Mesothelial cell of epicardium (in vitro differentiated cells): ENCODE results near the gene STK16. TPM values are rescaled to one million over a fixed set of nuclear protein-coding genes. Genes with fewer than 3 reads are reported as not detected.
A peak's percentile ranks its signal among the peaks of the same experiment; 100 is the strongest.

Experiments used
- DNase-seq, 2 experiments: peaks; one replicate each; pipeline ENCODE4 v3.0.0; 2021; ENCODE audit warnings: low spot score in 2 of 2; ENCODE audit not compliant: unreplicated experiment in 2 of 2
- H3K27ac Mint-ChIP-seq: 2 replicates; pipeline ENCODE4 v1.8.0; 2021; ENCODE audit warnings: mixed read lengths
- H3K27me3 Mint-ChIP-seq: 2 replicates; pipeline ENCODE4 v1.8.0; 2021; ENCODE audit warnings: low read depth, mixed read lengths
- H3K36me3 Mint-ChIP-seq: 2 replicates; pipeline ENCODE4 v1.8.0; 2021; ENCODE audit warnings: mixed read lengths
- H3K4me1 Mint-ChIP-seq: 2 replicates; pipeline ENCODE4 v1.8.0; 2021; ENCODE audit warnings: mixed read lengths
- H3K4me3 Mint-ChIP-seq: 2 replicates; pipeline ENCODE4 v1.8.0; 2021; ENCODE audit warnings: mild to moderate bottlenecking, moderate library complexity, mixed read lengths
- H3K9me3 Mint-ChIP-seq: 2 replicates; pipeline ENCODE4 v1.8.0; 2021; ENCODE audit warnings: mixed read lengths
- CTCF ChIP-seq: fragments of 200-600 bp; sonication (generic); IDR thresholded peaks from one replicate; pipeline ENCODE4 v1.5.0; 2021; ENCODE audit warnings: antibody characterized with exemption; ENCODE audit not compliant: unreplicated experiment
- total RNA-seq: library from RNA; stranded (reverse); gene quantifications from 3 replicates; pipeline ENCODE4 v1.2.1, GENCODE V29; 2021

Gene STK16
- total RNA-seq, 1 donor from 2014 or later = 31.2 TPM

GRCh38 chr2:219250049-219250781 lies 4.9 kb downstream of the STK16 start:
- H3K27ac Mint-ChIP-seq = no peak overlapping the region
- no peaks in the 10 kb centered on the region for H3K36me3 Mint-ChIP-seq
- peaks cover 50% of the 10 kb centered on the region for H3K27me3 Mint-ChIP-seq
- H3K9me3 Mint-ChIP-seq = no peaks in the 10 kb centered on the region
- DNase-seq = no peak
- no peak for TF ChIP-seq CTCF
- H3K4me1 Mint-ChIP-seq = peaks cover 36% of the 10 kb centered on the region
- H3K4me3 Mint-ChIP-seq = no peak overlapping the region

- no peaks in the 10 kb centered on the region for H3K9me3 Mint-ChIP-seq
- H3K27ac Mint-ChIP-seq = no peak overlapping the region
- DNase-seq = no peak
- no peak for TF ChIP-seq CTCF
- peaks cover 65% of the 10 kb centered on the region for H3K27me3 Mint-ChIP-seq
- H3K4me3 Mint-ChIP-seq = no peak overlapping the region
- H3K4me1 Mint-ChIP-seq = peaks cover 28% of the 10 kb centered on the region
- H3K36me3 Mint-ChIP-seq = no peaks in the 10 kb centered on the region
Measured at GRCh38 chr2:219251656-219252055, 6.4 kb downstream of the STK16 start.

GRCh38 chr2:219252084-219252483 lies 6.8 kb downstream of the STK16 start:
- H3K9me3 Mint-ChIP-seq = no peaks in the 10 kb centered on the region
- DNase-seq = no peak
- peaks cover 66% of the 10 kb centered on the region for H3K27me3 Mint-ChIP-seq
- no peak overlapping the region for H3K27ac Mint-ChIP-seq
- TF ChIP-seq CTCF = no peak
- H3K36me3 Mint-ChIP-seq = no peaks in the 10 kb centered on the region
- no peak overlapping the region for H3K4me3 Mint-ChIP-seq
- H3K4me1 Mint-ChIP-seq = peaks cover 28% of the 10 kb centered on the region

GRCh38 chr2:219252570-219252899 lies 7.3 kb downstream of the STK16 start:
- H3K27ac Mint-ChIP-seq = no peak overlapping the region
- H3K4me1 Mint-ChIP-seq = peaks cover 28% of the 10 kb centered on the region
- no peaks in the 10 kb centered on the region for H3K9me3 Mint-ChIP-seq
- H3K36me3 Mint-ChIP-seq = no peaks in the 10 kb centered on the region
- no peak for DNase-seq
- H3K27me3 Mint-ChIP-seq = peaks cover 66% of the 10 kb centered on the region
- no peak for TF ChIP-seq CTCF
- no peak overlapping the region for H3K4me3 Mint-ChIP-seq

- no peaks in the 10 kb centered on the region for H3K36me3 Mint-ChIP-seq
- DNase-seq = no peak
- peak within 1 kb of the TSS; percentile 57 for H3K4me3 Mint-ChIP-seq
- H3K27me3 Mint-ChIP-seq = peaks cover 67% of the 10 kb centered on the region
- no peaks in the 10 kb centered on the region for H3K9me3 Mint-ChIP-seq
- TF ChIP-seq CTCF = no peak
- no peak within 1 kb of the TSS for H3K27ac Mint-ChIP-seq
- peaks cover 28% of the 10 kb centered on the region for H3K4me1 Mint-ChIP-seq
Measured at GRCh38 chr2:219252900-219253752, 7.8 kb downstream of the STK16 start, which contains the start of gene TUBA4B. TSS of gene TUBA4B (plus strand) at chr2:219253243. CDS start at chr2:219253408, 165 bp downstream.
